ENCODE data around the gene PPAN. TPM values are rescaled to one million over a fixed set of nuclear protein-coding genes. Genes with fewer than 3 reads are reported as not detected.

Gene PPAN
- total RNA-seq, 1 experiment from 2014 or later, result 101 TPM

GRCh38 chr19:10134040-10134439 is 27.9 kb downstream of the PPAN start:
- Histone ChIP-seq H2AFZ (ENCODE audit: low read depth, low read length, poor library complexity, severe bottlenecking) (no peak overlapping the region), H3K36me3 (ENCODE audit: control insufficient read depth in 1 of 2, insufficient read depth in 2 of 2, low read length in 2 of 2) (peaks cover 24 to 66% of the 10 kb centered on the region in 2 experiments; a peak in 3 of 4 replicates), H3K9ac (ENCODE audit: low read length) (no peak overlapping the region), H3K9me3 (ENCODE audit: control insufficient read depth in 1 of 2, insufficient read depth in 1 of 2, low read depth in 1 of 2, low read length in 2 of 2) (no peaks in the 10 kb centered on the region), H4K20me1 (ENCODE audit: insufficient read depth) (no peaks in the 10 kb centered on the region), H3K9me2 (ENCODE audit: insufficient read depth) (no peaks in the 10 kb centered on the region), H3K79me2 (ENCODE audit: insufficient read depth, low read length) (no peaks in the 10 kb centered on the region), H3K27ac (ENCODE audit: low read depth, low read length) (no peak overlapping the region), H3K4me3 (replicated peaks in 1 of 2; ENCODE audit: low read depth in 1 of 2, low read length in 2 of 2) (no peak overlapping the region), H3K4me1 (ENCODE audit: control insufficient read depth in 1 of 2, insufficient read depth in 2 of 2, low read length in 2 of 2) (peaks cover 0 to 6% of the 10 kb centered on the region in 2 experiments; a peak in 2 of 4 replicates), H3K4me2 (ENCODE audit: low read length) (no peak overlapping the region), H3K27me3 (ENCODE audit: insufficient read depth, low read length) (no peaks in the 10 kb centered on the region)
- ATAC-seq (no peak), DNase-seq (ENCODE audit: low read depth, low spot score) (no peak)
- ChIA-PET RAD21 (ENCODE audit: low non-redundant PET in 1 of 2, low total read pairs in 2 of 2, uncharacterized antibody in 2 of 2, unreplicated experiment in 2 of 2) (no interaction called here), CTCF (no interaction called here), POLR2A (no interaction called here)
- intact Hi-C loops (cut with micrococcal nuclease), result no loop called here
- no TSS peak for BruUV-seq (replicated peaks)
- no peak for TF ChIP-seq REST (IDR thresholded peaks at IDR 0.05; ENCODE audit: low read depth)
- no peak for TF ChIP-seq ATF3 (IDR thresholded peaks at IDR 0.05)
- TF ChIP-seq YY1 (IDR thresholded peaks at IDR 0.05; ENCODE audit: extremely low read depth, insufficient replicate concordance, low read depth, low read length), result no peak
- no peak for TF ChIP-seq CBX3 (IDR thresholded peaks at IDR 0.05; ENCODE audit: low read depth)
- no peak for TF ChIP-seq CTCF (IDR thresholded peaks at IDR 0.05 in 2 of 3, conservative IDR thresholded peaks at IDR 0.05 in 1 of 3; ENCODE audit: borderline replicate concordance in 1 of 3, insufficient read depth in 1 of 3, low read depth in 2 of 3, low read length in 2 of 3)
- no peak for TF ChIP-seq CEBPB (IDR thresholded peaks at IDR 0.05; ENCODE audit: low read depth)
- no peak for TF ChIP-seq RAD21 (IDR thresholded peaks at IDR 0.05; ENCODE audit: low read depth)
- TF ChIP-seq EGR1 (IDR thresholded peaks at IDR 0.05; ENCODE audit: low read depth), result no peak
- no peak for TF ChIP-seq ELF1 (IDR thresholded peaks at IDR 0.05; ENCODE audit: borderline replicate concordance, low read depth)
